ENCODE data around the gene IFT52. TPM values are rescaled to one million over a fixed set of nuclear protein-coding genes. Genes with fewer than 3 reads are reported as not detected.

The IFT52 gene
- total RNA-seq, 2 donors from 2014 or later: 17.6 to 18.1 TPM

- no peak overlapping the region for H3K4me3 ChIP-seq
- ATAC-seq (ENCODE audit: insufficient number of reproducible peaks, low FRiP score, low read depth) (no peak), DNase-seq (ENCODE audit: low spot score) (no peak)
- H3K27ac ChIP-seq: no peak overlapping the region
- H3K36me3 ChIP-seq: peaks cover 6% of the 10 kb centered on the region
- no peaks in the 10 kb centered on the region for H3K4me1 ChIP-seq (ENCODE audit: control insufficient read depth in 1 of 2, low read depth in 2 of 2)
- TF ChIP-seq CTCF (IDR thresholded peaks at IDR 0.05): no peak
- H3K9me3 ChIP-seq: no peaks in the 10 kb centered on the region
- H3K27me3 ChIP-seq (replicated peaks; ENCODE audit: insufficient read depth): no peaks in the 10 kb centered on the region
Measured at GRCh38 chr20:43544501-43544900, 46.2 kb upstream of the IFT52 start.

- TF ChIP-seq CTCF (IDR thresholded peaks at IDR 0.05): no peak
- no peak for ATAC-seq (ENCODE audit: insufficient number of reproducible peaks, low FRiP score, low read depth)
- DNase-seq (ENCODE audit: low spot score): no peak
- H3K4me3 ChIP-seq: no peak overlapping the region
- H3K36me3 ChIP-seq: peaks cover 6% of the 10 kb centered on the region
- no peaks in the 10 kb centered on the region for H3K27me3 ChIP-seq (replicated peaks; ENCODE audit: insufficient read depth)
- no peak overlapping the region for H3K27ac ChIP-seq
- no peaks in the 10 kb centered on the region for H3K9me3 ChIP-seq
- no peaks in the 10 kb centered on the region for H3K4me1 ChIP-seq (ENCODE audit: control insufficient read depth in 1 of 2, low read depth in 2 of 2)
Measured at GRCh38 chr20:43545837-43546578, 44.7 kb upstream of the IFT52 start.

GRCh38 chr20:43548273-43548880, 42.4 kb upstream of the IFT52 start:
- no peak for TF ChIP-seq CTCF (IDR thresholded peaks at IDR 0.05)
- ATAC-seq (ENCODE audit: insufficient number of reproducible peaks, low FRiP score, low read depth): no peak
- Histone ChIP-seq H3K27me3 (replicated peaks; ENCODE audit: insufficient read depth) (no peaks in the 10 kb centered on the region), H3K36me3 (peaks cover 6% of the 10 kb centered on the region), H3K4me1 (ENCODE audit: control insufficient read depth in 1 of 2, low read depth in 2 of 2) (no peaks in the 10 kb centered on the region), H3K9me3 (no peaks in the 10 kb centered on the region), H3K4me3 (no peak overlapping the region), H3K27ac (no peak overlapping the region)
- no peak for DNase-seq (ENCODE audit: low spot score)

- H3K27ac ChIP-seq: no peak overlapping the region
- no peak for TF ChIP-seq CTCF (IDR thresholded peaks at IDR 0.05)
- no peaks in the 10 kb centered on the region for H3K4me1 ChIP-seq (ENCODE audit: control insufficient read depth in 1 of 2, low read depth in 2 of 2)
- no peak overlapping the region for H3K4me3 ChIP-seq
- H3K36me3 ChIP-seq: peaks cover 6% of the 10 kb centered on the region
- ATAC-seq (ENCODE audit: insufficient number of reproducible peaks, low FRiP score, low read depth) (no peak), DNase-seq (ENCODE audit: low spot score) (no peak)
- H3K9me3 ChIP-seq: no peaks in the 10 kb centered on the region
- H3K27me3 ChIP-seq (replicated peaks; ENCODE audit: insufficient read depth): no peaks in the 10 kb centered on the region
Measured at GRCh38 chr20:43549416-43550065, 41.2 kb upstream of the IFT52 start.

GRCh38 chr20:43550456-43550855, 40.3 kb upstream of the IFT52 start:
- Histone ChIP-seq H3K9me3 (no peaks in the 10 kb centered on the region), H3K36me3 (peaks cover 6% of the 10 kb centered on the region), H3K27me3 (replicated peaks; ENCODE audit: insufficient read depth) (no peaks in the 10 kb centered on the region), H3K4me3 (no peak overlapping the region), H3K4me1 (ENCODE audit: control insufficient read depth in 1 of 2, low read depth in 2 of 2) (no peaks in the 10 kb centered on the region), H3K27ac (no peak overlapping the region)
- TF ChIP-seq CTCF (IDR thresholded peaks at IDR 0.05): no peak
- no peak for DNase-seq (ENCODE audit: low spot score)
- ATAC-seq (ENCODE audit: insufficient number of reproducible peaks, low FRiP score, low read depth): no peak
